HG03025 (cell line): ENCODE data around the gene SSR1.
"Not testable (repeated sequence)": the region's sequence is repeated elsewhere in the genome, so short reads cannot be mapped to it uniquely, and the experiment has no call there.

ENCODE experiments used
- ATAC-seq: cut with Tn5 transposase; IDR thresholded peaks from one replicate; pipeline ENCODE4 v1.9.1; 2021; ENCODE audit warnings: mild to moderate bottlenecking, moderate library complexity; ENCODE audit not compliant: unreplicated experiment, low FRiP score

Gene SSR1

DNA sequence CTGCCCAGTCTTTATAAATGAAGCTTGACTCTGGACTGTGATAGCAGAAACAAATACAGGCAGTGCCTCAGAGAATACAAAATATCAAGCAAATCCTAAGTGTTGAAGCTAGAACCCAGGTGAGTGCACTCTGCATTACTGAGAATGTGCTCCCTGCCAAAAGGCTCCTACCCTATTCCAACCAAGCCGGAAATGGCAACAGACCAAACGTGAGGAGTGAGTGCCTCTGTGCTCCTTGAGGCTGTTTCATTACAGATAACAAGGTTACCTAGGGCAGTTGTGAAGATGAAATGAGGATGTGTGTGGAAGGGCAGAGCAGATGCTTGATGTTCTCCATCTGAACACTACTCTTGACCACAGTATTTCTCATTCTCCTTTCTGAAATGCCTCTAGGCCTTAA, 29.3 kb downstream of the SSR1 start:
- ATAC-seq, result no peak

DNA sequence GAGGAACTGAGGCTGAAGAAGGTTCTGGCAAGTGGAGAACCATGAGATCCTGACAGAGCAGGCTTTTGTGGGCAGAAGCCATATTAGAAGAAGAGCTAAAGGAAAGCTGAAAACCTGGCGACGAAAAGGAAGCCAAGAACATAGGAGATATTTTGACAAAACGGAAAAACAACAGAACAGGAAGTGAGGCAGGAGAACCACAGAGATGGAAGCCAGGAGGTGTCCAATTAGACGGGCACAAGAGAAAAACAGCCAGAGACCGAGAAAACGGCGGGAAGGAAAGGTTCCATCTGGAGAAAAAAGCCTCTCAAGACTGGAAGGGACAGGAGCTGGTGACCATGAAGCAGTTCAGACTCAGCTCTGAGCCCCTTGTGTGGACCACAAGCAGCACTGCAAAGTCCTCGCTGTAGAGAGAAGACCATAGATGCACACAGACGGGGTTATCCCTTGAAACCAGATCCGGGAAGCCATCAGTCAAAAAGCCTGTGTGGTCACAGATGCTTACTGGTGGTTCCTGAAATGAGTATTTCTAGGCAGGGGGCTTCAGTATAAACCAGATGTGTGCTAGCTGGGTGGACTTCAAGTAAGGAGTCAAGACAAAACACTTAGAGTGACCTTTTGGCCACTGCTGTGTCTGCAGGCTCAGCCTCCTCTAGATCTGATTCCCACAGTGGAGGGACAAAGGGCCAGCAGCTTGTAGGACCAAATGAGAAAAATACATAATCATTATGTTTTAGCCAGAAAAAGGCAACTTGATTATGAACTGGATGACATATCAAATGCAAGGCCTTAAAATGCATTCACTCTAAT, 30.7 kb downstream of the SSR1 start:
- no peak for ATAC-seq

GRCh38 chr6:7276199-7276524, 36.8 kb downstream of the SSR1 start:
- no peak for ATAC-seq

- not testable (repeated sequence) for ATAC-seq
Observed at GRCh38 chr6:7274525-7274924, 38.5 kb downstream of the SSR1 start.

DNA sequence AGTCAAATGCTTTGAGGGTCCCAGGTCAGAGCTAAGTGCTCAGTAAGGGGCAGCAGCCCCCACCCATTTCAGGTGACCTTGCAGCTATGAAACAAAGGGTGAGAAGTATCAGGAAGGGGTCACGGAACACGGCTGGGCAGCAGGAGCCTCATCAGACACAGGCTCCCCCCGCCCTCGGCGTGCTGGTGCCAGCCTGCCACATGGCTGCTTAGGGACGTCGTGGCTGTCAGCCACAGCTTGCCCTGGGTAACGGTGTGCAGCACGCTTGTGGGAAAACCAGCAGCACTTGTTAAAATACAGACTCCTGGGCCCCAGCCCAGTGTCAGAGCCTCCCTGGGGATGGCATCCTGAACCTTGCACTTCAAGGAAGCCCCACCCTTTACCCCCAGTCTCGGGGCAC, 39.3 kb downstream of the SSR1 start:
- ATAC-seq, result no peak

- ATAC-seq, result no peak
Observed at GRCh38 chr6:7271205-7271534, 41.8 kb downstream of the SSR1 start.

DNA sequence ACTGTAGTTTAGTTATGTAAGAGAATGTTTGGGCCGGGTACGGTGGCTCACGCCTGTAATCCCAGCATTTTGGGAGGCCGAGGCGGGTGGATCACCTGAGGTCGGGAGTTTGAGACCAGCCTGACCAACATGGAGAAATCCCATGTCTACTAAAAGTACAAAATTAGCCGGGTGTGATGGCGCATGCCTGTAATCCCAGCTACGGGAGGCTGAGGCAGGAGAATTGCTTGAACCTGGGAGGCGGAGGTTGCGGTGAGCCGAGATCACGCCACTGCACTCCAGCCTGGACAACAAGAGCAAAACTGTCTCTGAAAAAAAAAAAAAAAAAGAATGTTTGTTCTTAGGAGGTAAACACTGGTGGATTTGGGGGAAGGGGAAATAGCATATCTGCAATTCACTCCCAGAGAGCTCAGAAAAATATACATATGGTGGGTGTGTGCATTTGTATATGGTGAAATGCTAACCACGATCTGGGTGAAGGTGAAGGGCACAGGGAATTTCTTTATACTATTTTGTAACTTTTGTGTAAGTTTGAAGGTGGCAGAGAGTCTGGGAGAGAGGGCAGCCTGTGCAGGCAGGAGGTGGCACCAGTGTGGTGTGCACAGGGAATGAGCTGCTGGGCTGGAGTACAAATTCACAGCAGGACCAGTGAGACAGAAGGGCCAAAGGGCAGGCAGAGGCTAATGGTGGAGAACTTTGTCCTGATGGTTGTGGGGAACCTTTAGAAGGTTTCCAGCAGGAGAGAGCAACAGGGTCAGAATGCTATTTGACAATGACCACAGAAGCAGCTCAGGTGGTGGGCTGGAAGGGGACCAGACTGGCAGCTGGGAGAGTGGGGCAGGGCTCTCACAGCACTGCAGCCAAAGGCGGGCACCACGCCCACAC, 42.4 kb downstream of the SSR1 start:
- ATAC-seq, result no peak

GRCh38 chr6:7269816-7270215, 43.2 kb downstream of the SSR1 start:
- no peak for ATAC-seq

DNA sequence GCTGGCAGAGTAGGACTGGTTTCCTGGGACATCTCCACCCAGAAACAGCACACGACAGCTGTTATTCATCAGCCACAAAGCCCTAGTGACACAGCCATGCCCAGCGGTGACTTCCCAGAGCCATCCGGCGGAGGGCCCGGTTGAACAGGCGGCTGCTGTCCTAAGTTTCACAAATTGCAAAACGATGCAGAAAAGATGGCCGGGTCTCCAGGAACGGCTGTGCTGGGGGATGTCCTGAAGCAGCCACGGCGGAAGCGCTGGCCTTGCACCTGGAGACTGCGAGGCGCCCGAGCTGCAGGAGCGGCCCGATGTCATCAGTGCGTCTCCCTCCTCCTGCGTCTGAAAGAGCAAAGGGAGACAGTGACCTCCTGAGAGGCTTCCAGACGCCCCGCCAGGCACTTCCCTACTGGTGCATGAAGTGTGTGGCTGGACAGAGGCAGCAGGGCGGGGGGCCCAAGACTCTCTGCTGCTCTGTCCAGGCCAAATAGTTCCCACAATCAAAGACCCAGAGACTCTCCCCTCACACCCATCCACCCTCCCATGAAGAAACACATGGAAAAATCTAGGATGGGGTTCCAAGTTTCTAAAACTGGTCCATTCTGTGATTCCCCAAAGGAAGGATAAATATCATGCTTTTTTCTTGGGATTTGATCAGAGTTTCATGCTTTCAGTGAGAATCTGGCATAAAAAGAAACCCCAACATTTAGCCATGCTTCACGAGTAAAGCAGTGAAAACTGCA, 44.0 kb downstream of the SSR1 start:
- no peak for ATAC-seq

GRCh38 chr6:7268362-7268761, 44.6 kb downstream of the SSR1 start:
- ATAC-seq, result no peak

DNA sequence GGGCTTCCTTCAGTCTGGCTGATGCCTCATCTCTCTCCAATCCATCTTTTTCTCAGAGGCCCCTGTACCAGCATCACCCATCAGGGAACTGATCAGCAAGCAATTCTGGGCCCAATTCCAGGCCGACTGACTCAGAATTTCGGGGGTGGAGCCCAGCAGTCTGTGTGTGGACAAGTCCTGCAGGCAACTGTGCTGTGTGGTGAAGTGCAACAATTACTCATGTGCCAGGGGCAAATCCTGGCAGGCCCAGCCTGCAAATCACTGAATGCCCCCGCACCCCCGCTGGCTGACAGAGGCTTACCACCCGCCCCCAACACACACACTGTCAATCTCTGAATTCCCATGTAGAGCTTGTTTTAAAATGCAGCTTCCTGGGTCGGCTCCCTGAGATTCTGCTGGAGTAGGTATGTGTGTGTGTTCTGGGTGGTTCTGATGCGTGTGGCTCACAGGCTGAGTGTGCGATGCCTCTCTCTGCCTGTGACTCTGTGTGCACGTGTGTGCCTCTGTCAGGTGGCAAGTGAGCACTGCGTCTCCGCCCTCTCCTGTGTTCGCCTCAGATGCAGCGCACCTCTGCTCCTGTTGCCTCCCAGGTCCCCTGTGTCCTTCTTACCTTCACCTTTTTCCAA, 45.4 kb downstream of the SSR1 start:
- no peak for ATAC-seq

- no peak for ATAC-seq
Observed at GRCh38 chr6:7267071-7267465, 45.9 kb downstream of the SSR1 start.

GRCh38 chr6:7265385-7265726, 47.6 kb downstream of the SSR1 start:
- not testable (repeated sequence) for ATAC-seq

DNA sequence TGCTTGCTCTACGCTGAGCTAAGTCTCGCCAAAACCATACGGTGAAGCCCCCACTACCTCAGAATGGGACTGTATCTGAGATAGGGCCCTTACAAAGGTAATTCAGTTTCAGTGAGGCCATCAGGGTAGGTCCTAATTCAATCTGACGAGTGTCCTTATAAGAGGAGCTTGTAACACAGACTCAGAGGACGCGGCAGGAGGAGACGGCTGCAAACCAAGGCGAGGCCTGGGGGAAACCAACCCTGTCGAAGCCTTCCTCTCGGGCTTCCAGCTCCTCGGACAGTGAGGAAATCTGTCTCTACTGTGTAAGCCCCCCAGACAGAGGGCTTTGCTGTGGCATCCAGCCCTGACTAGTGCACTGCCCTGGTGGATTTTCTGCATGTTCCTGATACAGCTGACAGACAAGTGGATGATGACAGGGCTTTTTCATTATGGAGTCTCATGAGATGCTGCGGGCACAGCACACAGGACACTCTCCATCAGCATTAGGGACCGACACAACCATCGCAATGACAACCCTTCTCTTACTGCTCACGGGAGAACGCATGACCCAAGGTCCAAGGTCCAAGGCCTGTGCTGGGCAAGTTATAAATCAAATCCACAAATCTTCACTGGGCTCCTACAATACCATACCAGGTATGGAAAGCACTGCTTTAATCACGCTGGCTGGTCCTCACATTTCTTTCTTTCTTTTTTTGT, 48.2 kb downstream of the SSR1 start:
- no peak for ATAC-seq

GRCh38 chr6:7264041-7264440, 49.0 kb downstream of the SSR1 start:
- ATAC-seq, result no peak

DNA sequence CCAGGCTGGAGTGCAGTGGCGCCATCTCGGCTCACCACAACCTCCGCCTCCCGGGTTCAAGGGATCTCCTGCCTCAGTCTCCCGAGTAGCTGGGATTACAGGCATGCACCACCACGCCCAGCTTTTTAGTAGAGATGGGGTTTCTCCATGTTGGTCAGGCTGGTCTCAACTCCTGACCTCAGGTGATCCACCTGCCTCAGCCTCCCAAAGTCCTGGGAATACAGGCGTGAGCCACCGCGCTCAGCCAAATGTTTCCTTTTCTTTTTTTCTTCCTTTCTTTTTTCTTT, 49.5 kb downstream of the SSR1 start:
- ATAC-seq, result not testable (repeated sequence)

DNA sequence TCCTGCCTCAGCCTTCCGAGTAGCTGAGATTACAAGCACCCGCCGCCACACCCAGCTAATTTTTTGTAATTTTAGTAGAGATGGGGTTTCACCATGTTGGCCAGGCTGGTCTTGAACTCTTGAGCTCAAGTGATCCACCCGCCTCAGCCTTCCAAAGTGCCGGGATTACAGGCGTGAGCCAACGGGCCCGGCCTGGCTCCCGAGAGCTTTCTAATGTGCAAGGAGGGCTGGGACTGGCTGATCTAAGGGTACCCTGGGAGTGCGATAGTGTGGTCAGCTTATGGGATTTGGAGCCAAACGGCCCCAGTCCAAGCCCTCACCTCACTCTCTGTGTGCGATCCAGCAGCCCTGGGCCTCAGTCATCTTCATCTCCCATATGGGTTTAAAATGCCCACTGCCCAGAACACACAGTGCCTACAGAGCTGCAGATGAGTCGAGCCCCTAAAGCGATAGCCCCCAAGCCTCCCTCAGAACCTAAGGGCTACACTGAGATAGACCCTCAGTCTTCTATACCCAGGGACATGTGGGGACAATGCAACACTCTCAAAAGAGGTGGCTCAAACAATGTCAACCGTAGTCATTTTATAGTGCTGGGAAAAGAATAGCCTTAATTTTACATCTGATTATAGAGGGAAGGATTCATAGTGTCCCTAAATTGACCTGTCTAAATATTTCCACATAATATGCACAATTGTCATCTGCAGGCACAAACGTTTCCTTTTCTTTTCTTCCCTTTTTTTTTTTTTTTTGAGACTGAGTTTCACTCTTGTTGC, 50.1 kb downstream of the SSR1 start:
- no peak for ATAC-seq

GRCh38 chr6:7261852-7262461, 51.0 kb downstream of the SSR1 start:
- ATAC-seq, result no peak

- ATAC-seq, result no peak
Observed at GRCh38 chr6:7261032-7261841, 51.8 kb downstream of the SSR1 start.
